T47D (cell line): ENCODE results near the gene LSM12.

Experiments
- DNase-seq, 2 experiments: peaks; one replicate each; pipeline versions ENCODE4 v3.0.0 to v3.0.0-alpha.2; 2011 to 2012; ENCODE audit warnings: low read depth in 1 of 2, low spot score in 1 of 2
- JUND ChIP-seq: IDR thresholded peaks from 2 replicates; pipeline ENCODE4 v1.6.1; 2012; ENCODE audit warnings: low read depth
- in situ Hi-C: cut with HindIII; loops from 2 replicates; pipeline ENCODE4 v1.10.0; 2016; ENCODE audit warnings: low sequenced_read_pairs, low pct_unique_long_range_greater_than_20kb

Gene LSM12

DNA sequence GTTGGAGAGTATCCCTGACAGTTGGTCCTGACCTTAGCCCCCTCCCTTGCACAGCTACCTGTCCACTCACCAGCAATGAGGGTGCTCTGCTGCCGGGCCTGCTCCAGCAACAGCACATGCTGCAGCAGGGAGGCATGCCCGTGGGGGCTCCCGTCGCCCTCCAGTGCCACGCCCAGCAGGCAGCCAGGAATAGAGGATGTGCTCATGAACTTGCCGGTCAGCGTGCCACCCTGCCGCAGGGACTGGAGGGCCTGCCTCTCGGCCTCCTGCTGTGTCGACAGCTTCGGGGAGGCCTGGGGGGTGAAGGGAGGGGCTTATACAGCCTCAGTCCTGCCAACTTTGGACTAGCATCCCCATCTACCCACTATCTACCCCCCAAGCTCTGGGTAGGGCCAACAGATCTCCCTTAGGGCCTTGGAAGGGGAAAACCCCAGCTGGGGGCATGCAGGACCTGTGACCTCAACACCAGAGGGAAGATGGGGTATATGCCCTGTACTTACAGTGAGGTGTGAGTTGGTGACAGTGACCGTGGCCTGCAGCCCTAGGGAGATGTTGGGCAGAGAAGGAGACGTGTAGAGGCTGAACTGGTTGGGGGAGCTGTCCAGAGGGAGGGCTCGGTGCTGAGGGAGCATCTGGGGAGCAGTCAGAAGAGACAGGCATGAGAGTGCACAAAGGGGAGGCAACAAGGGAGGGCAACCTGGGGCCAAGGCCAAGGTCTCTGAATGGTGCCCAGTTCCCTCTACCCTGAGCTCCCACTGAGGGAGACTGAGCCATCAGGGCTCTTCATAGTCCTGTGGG lies 24.9 kb upstream of the LSM12 start:
- DNase-seq = no peak
- in situ Hi-C loops = no loop called here
- TF ChIP-seq JUND = no peak

DNA sequence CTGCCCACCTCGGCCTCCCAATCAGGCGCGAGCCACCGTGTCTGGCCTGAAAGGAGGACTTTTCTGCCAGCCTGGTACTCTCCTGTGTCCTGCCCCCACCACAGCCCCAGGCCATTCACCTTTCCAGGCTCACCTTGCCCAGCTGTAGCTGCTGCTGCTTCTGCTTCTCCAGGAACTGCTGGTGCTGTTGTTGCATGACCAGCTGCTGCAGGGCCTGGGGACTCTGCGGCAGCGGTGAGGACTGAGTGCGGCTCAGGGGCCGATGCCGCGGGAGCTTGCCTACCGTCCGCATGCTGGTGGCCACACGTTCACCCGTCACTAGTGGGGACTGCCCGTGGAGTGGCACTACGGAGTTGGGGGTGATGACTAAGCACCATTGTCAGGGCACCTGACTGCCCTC lies 21.8 kb upstream of the LSM12 start:
- in situ Hi-C loops = no loop called here
- TF ChIP-seq JUND = no peak
- no peak for DNase-seq

DNA sequence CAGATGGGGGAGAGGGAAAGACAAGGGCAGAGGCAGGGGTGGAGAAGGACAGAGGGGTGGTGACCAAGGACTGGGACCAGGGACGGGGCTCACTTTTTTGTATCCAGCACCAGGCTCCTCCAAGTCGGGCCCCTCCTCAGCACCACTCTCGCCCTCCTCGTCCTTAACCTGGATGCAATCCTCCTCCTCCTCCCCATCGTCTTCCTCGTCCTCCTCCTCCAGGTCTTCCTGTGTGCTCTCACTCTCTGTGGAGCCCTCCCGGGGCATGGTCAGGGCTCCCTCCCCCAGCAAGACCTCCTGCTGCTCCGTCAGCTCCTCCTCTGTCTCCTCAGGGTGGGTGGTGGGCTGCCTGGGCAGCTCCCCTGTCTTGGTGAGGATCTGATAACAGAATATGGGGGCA lies 20.8 kb upstream of the LSM12 start:
- in situ Hi-C loops = no loop called here

DNA sequence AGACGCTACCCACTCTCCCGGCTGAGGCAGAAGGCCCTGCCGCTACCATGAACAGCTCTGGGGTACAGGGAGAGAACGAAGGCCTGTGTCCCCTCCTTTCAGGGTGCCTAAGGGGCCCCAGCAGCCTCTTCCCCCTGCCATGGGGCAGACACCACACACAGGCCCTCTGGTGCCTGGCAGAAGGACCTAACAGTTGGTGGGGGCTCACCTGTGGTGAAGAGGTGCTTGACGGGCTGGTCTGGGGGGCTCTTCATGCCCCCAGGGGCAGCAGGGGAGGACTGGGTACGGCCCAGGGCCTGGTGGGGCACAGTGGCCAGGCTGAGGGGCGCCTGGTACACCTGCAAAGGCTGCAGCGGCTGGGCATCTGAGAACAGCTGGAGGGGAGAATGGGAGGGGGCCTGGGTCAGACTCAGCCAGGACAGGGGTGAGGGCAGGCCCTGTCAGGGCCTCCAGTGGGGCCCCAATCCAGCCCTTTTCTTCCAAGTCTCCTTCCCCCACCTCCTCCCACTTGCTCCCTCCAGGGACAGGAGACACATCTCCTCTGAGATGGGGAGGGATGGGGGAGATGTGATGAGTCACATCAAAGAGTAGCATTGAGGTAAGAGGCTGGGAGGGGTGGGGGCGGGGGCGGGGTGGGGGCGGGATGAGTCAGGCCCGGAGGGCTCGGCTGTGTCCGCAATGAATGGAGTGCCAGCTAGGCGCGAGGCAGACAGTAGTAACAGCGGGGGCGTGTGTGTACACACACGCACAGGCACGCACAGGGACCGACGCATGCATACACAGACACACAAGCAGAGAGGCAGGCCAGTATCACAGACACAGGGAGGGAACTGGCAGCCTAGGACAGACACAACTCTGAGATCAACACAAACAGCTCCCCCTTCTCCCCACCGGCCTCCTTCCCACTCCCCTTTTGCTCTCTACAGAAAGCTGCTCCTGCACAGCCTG lies 20.2 kb upstream of the LSM12 start:
- no peak for TF ChIP-seq JUND
- in situ Hi-C loops = no loop called here
- no peak for DNase-seq

More for the DNA sequence above, 20.8 kb upstream of the LSM12 start:
- no peak for TF ChIP-seq JUND
- DNase-seq = no peak

DNA sequence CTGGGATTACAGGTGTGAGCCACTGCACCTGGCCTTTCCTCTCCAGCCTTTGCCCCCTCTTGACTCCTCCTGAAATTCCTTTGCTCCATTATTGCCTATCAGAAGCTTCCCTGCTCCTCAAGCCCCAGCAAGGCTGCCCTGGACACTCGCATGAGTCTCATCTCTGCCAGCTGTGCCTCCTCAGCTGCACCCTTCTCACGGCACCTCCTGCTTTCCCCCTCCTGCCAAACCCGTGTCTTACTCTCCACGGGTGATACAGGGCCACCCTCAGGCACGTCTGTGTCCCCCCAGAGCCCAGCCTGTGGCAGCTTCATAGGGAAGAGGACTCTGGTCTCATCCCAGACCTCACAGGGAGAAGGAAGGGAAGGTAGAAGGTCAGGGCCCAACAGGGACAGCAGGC lies 19.4 kb upstream of the LSM12 start:
- no peak for DNase-seq
- in situ Hi-C loops = no loop called here
- no peak for TF ChIP-seq JUND

DNA sequence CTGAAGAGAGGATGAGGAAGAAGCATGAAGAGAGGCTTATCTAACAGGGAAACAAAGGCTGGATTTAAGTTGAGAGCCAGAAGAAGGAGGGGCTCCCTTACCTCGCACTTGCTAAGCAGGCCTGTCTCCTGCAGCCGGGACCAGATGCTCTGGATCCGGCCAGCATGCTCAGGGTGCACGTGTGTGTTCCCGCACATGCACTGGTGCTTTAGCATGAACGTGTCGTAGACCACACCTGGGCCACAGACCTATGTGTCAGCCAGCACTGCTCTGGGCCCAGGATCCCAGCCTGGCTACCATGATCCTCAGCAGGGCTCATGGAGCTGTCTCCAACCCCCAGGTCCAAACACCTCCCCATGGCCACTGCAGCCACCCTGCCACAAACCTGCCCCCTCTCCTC lies 18.4 kb upstream of the LSM12 start:
- in situ Hi-C loops = no loop called here
- no peak for DNase-seq
- no peak for TF ChIP-seq JUND

DNA sequence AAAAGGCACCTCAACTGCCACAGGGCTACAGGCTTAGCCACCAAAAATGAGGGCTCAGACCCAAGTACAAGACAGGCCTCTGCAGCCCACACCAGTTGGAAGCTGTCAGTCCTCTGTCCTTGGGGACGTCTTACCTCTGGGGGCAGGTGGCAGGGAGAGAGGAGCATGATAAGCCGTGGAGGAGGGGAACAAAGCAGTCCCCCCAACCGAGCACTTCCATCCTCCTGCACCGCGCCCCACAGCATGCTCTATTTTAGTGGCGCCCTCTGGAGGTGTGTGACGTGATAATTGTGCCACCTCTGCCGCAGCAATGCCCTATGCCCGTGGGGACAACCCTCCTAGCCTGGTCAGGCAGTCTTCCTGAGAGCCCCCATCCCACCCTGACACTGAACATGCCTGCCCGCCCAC lies 17.7 kb upstream of the LSM12 start:
- in situ Hi-C loops = no loop called here
- no peak for TF ChIP-seq JUND
- DNase-seq = peak in 1 of 2 experiments; percentile 45

DNA sequence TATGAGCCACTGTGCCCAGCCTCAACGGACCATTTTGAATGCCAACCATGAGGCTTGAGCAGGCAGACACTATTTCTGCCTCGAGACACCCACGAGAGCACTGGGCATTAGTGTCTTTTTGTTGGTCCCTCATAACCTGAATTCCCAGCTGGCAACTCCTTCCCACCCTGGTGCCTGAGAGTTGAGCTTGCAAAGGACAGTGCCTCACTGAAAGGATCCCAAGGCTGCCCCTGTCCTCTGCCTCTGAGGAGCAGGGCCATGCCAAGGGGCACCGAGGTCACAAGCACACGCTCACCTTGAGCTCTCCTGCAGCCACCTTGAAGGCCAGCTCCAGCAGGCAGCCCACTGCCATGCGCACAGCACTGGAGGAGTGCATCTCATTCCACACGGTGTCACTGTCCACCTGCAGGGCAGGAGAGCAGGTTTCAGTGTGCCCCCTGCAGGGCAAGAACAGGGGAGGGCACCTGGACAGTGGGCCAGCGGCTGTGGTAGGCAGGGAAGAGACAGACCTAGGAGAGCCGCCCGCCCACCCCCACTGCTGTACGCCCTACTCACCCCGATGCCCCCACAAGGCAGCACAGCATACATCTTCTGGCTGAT lies 16.9 kb upstream of the LSM12 start:
- in situ Hi-C loops = no loop called here
- peak; percentile 83 to 85 for DNase-seq
- no peak for TF ChIP-seq JUND

DNA sequence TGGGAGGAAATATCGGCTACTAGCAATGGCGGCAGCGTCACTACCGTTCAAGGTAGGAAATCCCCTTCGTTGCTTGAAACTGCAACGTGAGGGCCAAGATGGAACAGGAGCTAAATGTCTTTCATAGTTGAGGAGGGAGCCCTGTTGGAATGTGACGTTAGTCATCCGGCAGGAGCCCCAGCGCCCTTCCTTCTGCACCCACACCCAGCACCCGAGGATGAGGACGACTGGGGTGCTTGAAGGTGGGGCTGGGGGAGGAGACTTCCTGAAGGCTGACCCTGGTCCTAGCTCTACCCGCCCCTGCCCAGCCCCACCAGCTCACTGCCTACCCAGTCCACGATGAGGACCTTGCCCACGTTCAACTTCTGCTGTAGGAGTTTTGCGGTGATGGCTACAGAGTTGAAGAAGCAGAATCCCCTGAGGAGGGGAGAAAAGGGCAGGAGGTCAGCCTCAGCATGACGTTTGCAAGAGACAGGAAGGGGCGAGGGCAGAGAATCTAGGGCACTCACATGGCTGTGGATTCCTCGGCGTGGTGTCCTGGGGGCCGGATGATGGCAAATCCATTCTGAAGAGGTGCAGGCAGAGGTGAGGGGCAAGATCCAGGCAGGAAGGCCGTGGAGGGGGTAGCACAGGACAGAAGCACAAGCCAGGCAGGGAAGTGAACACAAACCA lies 15.9 kb upstream of the LSM12 start:
- TF ChIP-seq JUND = no peak
- in situ Hi-C loops = no loop called here
- no peak for DNase-seq

DNA sequence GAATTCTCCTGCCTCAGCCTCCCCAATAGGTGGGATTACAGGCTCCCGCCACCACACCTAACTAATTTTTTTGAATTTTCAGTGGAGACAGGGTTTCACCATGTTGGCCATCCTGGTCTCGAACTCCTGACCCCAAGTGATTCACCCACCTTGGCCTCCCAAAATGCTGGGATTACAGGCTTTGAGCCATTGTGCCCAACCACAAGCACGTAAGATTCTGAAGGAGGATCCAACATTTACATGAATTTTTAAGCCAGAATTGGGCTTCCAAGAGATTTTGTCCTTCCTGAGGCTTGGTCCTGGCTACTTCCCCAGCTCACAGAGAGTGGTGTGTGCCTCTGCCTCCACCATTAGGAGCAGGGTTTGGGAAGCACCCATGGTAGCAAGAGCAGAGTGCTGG lies 15.2 kb upstream of the LSM12 start:
- TF ChIP-seq JUND = no peak
- no peak for DNase-seq
- in situ Hi-C loops = no loop called here

DNA sequence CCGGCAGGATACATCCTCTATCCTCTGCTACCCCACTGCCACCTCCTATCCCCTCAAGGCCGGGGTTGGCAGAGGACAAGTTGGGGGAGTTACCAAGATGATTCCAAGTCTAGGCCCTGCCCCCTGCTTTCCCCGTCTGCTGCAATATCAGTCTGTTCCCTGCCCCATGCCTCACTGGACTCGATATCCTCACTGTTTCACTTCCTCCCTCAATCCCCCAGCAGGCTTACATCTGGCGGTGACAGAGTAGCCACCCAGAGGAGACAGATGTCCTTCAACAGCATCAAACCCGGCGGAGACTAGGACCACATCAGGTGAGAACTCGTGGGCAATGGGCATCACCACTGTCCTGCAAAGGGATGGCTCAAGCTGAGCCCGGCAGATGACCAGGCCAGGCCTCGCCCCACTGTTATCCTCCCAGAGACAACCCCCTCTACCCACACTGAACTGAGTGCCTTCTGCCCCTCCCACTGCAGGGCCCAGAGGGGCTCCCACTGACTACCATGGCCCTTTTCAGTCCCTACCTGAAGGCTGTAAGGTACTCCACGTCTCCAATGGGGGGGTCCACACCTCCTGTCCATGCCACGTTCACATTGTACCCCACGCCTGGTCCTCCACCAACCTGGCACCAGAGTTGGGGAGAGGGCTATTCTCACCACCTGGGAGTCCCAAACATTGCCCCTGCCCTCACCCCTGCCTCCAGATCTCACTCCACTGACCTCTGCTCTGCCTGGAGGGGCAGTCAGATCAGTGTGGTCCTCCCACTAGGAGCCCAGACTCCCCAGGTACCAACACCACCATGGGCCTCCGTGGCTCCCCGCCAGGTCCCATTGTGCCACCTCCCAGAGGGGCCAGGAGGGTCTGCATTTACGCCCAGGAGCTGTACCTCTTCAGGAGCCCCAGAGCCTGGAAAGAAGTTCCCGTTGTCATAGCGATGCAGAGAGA lies 13.7 kb upstream of the LSM12 start:
- no peak for TF ChIP-seq JUND
- DNase-seq = no peak
- in situ Hi-C loops = no loop called here
